LNCAP (cell line): Measurements from ENCODE around the gene MGMT.

Source experiments
- CTCF ChIP-seq: fragments of 450-650 bp; IDR thresholded peaks from 2 replicates; pipeline ENCODE4 v1.5.1; 2017; ENCODE audit warnings: mild to moderate bottlenecking

The MGMT gene

GRCh38 chr10:129679207-129679606, 212.2 kb downstream of the MGMT start:
- TF ChIP-seq CTCF, result no peak

GRCh38 chr10:129680661-129681344, 213.8 kb downstream of the MGMT start:
- TF ChIP-seq CTCF, result no peak

GRCh38 chr10:129681856-129682255, 214.8 kb downstream of the MGMT start:
- no peak for TF ChIP-seq CTCF

- TF ChIP-seq CTCF, result no peak
Measured at GRCh38 chr10:129683519-129683918, 216.5 kb downstream of the MGMT start.

- TF ChIP-seq CTCF, result no peak
Measured at GRCh38 chr10:129683920-129684319, 216.9 kb downstream of the MGMT start.

- no peak for TF ChIP-seq CTCF
Measured at GRCh38 chr10:129685271-129685670, 218.2 kb downstream of the MGMT start.

GRCh38 chr10:129689671-129690071, 222.6 kb downstream of the MGMT start:
- no peak for TF ChIP-seq CTCF
